GM12878 (cell line): ENCODE data around the gene ADSS1.

Experiments used
- POLR2AphosphoS5 ChIP-seq: IDR thresholded peaks from 2 replicates; pipeline ENCODE4 v1.6.1; 2011; ENCODE audit warnings: mild to moderate bottlenecking, low read length, inconsistent platforms
- TF ChIP-seq, protein P1 (sequence below), 3 experiments: IDR thresholded peaks in 2 of 3; conservative IDR thresholded peaks in 1 of 3; 2 replicates each; pipeline ENCODE4 v1.5.1; 2011; ENCODE audit warnings: low read depth in 3 of 3, low read length in 3 of 3, mild to moderate bottlenecking in 3 of 3, control low read depth in 2 of 3, moderate library complexity in 2 of 3, inconsistent platforms in 1 of 3, mixed read lengths in 1 of 3; ENCODE audit not compliant: control insufficient read depth in 2 of 3, insufficient read depth in 1 of 3; ENCODE audit errors: extremely low read depth in 1 of 3

DNA sequence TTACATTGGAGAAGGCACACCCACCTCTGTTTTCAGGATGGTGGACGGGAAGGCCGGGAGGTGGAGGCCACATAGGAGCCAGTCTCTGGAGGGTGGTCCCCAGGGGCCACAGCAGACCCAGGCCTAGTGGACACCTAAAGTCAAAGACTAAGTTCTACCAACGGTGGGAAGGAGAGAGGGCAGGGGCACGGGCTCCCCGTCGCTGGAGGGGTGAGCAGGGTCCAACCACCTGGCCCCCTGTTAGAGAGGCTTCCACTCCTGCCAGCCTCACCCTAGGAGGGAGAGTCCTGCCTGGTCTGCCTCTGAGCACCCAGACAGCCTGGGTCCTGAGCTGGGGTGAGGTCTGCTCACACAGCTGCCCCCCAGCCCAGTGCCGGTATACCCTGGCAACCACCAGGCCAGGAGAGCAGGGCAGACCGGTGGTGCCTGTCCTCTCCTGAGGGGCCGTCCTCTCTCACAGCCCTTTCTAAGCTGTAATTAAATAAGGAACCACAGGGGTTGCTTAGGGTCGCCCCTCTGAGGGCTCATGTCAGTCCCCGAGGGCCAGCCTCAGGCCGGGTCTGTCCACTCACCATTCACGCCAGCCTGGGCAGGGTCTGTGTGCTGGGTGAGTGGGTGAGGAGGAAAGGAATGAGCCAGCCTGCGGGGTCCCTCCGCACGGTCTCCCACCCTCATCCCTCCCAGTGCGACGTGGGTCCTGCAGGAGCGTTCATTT is 32.3 kb upstream of the ADSS1 start:
- no peak for TF ChIP-seq POLR2AphosphoS5
- TF ChIP-seq, protein P1, sequence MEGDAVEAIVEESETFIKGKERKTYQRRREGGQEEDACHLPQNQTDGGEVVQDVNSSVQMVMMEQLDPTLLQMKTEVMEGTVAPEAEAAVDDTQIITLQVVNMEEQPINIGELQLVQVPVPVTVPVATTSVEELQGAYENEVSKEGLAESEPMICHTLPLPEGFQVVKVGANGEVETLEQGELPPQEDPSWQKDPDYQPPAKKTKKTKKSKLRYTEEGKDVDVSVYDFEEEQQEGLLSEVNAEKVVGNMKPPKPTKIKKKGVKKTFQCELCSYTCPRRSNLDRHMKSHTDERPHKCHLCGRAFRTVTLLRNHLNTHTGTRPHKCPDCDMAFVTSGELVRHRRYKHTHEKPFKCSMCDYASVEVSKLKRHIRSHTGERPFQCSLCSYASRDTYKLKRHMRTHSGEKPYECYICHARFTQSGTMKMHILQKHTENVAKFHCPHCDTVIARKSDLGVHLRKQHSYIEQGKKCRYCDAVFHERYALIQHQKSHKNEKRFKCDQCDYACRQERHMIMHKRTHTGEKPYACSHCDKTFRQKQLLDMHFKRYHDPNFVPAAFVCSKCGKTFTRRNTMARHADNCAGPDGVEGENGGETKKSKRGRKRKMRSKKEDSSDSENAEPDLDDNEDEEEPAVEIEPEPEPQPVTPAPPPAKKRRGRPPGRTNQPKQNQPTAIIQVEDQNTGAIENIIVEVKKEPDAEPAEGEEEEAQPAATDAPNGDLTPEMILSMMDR (IDR thresholded peaks at IDR 0.05 in 2 of 3, conservative IDR thresholded peaks at IDR 0.05 in 1 of 3; ENCODE audit: control insufficient read depth in 2 of 3, extremely low read depth in 1 of 3, insufficient read depth in 1 of 3, low read depth in 3 of 3, low read length in 3 of 3), result no peak
